GM21786 (cell line): ENCODE results near the gene MYO5B.

Source experiments
- ATAC-seq: cut with Tn5 transposase; IDR thresholded peaks from one replicate; pipeline ENCODE4 v1.9.1; 2021; ENCODE audit not compliant: unreplicated experiment

MYO5B gene

DNA sequence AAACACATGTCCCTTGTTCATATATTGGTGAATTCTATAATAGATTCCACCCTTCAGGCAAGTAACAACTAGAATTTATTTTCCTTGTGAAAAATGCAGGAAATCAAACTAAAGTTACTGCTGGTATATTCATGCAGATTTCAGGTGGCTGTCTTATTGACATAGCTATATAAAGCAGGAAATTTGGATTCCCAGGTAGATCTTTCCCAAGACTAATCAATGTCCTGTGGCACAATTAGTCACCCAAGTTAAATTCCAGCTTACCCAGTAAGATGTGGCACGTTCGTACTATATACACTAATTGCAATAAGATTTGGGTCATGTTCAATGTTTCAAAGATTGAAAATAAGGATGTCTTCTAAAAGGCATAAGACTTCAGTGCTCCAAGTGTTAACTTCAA is 42.0 kb downstream of the MYO5B start:
- ATAC-seq = no peak

DNA sequence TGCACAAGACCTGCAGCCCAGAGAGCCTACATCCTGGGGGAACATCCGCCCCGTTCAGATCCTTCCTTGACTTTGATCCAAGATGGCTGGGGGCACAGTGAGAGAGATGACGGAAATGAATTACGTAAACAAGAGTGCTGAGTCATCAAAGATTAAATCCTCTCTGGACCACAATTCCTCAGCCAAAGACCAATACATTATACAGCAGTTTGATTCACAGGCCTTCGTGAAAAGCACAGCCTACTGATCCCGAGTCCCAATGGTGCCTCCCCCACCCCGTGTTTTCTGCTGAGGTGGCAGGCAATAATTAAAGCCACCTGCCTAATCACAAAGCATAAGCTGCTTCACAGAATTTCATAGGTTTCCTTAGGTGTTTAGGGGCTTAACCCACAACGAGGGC is 43.0 kb downstream of the MYO5B start:
- no peak for ATAC-seq

DNA sequence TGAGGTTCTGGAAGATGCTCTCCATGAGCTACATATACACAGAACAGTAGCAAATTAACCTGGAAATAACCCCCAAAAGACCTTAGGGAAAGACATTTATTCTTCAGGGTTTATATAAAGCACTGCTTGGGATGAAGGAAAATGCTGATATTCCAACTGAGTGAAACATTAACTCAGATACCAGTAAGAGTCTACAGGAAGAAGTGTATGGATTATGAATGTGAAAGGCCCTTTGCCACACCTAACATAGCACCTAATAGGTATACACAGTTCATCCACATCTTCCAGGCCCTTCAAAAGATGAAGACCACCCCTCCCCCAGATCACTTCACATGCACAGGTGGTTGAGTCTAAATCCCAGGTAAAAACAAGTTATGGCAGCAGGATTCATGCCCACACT is 50.4 kb downstream of the MYO5B start:
- no peak for ATAC-seq

DNA sequence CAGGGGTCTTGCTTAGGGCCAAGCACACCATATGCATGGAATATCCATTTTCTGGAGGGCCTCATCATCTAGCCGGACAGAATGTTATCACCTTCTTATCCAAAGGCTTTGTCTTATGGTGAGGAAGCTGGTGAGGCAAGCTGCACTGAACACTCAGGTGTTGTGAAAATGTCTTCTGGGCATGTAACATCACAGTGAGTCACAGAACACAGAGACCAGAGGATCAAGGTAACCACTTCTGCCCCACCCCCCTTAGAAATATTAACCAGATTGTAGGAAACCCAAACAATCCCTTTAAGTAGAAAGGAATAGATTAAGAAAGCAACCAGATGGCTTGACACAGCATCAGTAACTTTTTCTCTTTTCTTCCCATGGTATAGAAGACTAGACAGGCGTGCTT is 51.1 kb downstream of the MYO5B start:
- no peak for ATAC-seq

DNA sequence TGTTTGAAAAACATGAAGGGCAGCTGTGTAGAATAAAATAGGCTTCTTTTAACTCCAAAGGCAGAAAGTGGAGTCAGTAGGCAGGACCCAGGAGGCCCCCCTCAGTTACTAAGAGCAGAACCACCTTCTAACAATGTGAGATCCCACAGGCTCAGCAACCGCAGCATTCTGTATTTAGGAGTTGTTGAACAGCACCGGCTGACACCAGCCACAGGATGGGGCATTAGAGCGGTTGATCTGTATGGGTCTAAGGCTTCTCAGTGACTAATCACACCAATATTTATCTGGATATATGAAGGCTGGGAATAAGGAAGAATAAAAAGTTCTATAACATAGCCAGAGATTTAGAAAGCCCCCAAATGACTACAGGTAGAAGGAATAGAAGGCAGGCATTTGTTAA is 51.7 kb downstream of the MYO5B start:
- no peak for ATAC-seq

DNA sequence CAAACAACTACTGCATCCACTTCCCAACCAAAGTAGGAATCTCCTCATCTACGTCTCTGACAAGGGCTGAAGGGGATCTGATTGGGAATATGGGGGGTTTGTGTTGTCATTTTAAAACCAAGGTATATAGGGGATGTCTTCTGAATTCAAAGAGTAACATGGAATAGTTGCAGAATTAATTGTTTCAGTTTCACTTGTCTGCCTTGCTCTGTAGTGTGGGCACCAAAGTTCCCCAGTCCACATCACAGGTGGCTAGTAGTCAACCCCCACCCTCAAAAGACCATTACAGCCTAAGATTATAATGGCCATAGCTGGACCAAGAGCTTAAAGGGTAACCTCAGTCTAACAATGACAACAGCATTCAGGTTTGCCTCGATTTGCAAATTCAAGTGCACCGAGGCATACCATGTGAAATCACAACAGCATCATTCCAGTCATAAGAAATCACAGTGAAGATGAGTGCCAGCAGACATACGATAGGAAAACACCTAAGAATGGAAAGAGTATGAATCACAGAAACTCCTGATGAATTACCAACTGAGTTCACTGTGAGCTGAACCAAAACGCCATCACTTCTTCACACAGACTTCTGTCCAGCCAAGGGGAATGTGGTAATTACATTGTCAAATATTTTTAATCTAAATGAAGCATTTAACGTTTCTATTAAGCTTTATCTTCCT is 52.4 kb downstream of the MYO5B start:
- no peak for ATAC-seq

DNA sequence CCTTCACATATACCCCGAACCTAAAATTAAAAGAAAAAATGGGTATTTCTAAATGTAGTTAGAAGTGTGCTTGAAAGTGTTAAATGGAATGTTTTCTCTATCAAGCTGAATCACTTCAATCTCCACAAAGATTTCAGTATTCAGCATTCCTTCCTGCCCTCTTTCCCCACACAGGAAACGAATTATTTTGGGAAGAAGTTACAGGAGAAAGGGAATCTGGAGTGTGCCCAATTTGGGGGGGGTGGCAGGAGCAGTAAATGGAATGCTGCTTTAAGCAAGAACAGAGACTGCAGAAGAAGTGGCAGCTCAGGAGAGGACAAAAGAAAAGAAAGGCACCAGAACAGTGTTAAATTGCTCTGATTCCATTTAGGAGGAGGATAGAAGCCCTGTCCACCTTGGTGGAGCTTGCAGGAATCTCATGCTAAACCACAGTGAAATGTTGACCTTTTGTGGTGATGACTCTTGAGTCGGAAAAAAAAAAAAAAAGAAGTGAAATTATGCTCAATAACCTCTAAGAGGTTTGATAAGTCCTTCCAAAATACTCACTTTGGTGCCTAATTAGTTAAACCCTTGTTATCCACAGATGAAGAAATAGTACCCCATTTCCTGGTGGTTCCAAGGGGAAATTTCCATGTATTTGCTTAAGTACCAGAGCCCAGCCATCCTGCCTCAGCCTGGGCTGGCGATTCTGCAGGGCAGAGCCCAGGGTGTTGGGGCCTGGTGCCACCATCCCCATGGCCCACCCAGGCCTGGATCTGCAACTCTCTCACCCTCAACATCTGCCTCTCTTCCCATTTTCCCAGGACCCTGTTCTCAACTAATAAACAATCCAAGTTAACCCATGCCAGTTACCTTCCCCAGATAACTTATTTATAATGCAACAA is 56.5 kb downstream of the MYO5B start:
- ATAC-seq = no peak

DNA sequence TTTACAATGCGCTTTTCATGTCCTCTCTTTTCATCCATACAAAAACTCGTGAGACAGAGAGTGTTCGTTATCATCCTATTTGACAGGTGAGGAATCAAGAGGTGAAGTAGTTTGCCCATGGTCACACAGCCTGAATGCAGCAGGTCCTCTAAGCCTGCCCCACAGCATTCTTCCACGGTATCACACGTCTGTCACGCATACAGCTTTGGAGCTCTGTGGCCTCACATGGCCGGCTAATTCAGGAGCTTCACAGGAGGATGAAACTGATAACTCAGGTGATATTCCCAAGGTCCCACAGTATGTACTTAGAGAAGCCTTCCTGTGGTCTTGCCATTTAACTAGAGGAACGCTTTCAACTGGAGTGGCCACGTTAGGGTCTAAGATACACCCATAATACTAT is 59.0 kb downstream of the MYO5B start:
- no peak for ATAC-seq

DNA sequence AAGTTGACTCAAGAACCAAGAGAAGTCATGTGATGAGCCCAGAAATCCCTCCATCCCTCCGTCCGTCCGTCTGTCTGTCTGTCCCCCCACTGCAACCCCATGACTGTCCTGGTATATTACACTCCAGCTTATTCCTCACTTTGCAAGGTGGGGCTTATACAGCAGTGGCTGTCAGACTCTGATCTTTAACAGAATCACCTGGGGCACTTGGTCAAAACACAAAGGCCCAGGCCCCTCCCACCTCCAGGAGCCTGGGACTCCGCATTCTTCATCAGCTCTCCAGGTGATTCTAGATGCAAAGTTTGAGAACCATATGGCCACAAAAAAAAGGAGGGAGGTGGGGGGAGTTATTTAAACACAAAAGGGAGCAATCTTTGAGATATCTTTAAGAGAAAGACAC is 61.4 kb downstream of the MYO5B start:
- ATAC-seq = no peak

DNA sequence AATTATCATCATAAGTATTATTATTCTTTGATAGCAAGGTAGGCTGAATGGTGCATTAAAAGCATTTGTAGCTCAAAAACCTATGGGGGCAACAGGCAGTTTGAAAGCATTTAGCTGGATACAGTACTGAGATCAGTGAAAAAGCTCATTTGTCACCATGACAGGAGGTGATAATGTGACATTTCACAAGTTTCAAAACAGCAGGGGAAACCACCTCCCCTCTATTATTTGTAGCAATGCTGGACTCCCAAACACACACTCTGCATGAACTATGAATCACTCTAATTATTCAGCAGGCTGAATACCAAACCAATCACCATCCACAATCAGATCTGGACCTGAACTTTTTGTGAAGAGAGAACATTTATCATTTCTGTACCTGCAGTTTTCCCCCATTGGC is 63.4 kb downstream of the MYO5B start:
- ATAC-seq = peak; percentile 85

DNA sequence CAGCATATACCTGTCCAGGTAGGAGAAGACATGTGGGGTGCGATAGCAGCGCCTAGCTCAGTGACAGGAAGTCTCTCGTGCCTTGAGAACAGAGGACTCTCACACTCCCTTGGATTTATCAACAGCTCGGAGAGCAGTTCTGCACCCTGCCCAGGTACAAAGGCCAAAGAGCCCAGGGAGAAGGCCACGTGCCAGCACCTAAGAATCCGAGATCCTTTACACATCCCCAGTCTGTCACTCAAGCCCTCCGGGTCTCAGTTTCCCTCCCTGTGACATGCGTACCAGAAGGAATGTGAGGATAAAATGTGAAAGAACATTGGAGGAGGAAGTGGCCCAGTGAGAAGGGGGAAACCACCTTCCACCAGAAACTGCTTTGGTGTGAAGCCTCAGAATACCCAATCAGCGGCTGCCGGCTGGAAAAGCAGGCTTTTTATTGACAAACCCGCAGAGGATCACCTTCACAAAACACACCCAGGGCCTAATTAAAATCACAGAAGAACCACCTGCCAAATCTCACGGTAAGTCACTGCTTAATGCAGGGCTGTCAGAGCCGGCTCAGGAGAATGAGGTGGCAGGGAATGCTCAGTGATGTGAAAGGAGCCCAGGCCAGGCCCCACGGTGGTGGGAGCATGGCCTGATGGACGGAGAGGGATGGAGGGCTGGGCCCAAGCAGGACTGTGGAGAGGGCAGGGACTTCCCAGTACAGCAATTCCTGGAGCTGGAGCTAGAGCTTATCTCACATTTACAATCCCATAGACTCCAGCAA is 66.3 kb downstream of the MYO5B start:
- ATAC-seq = no peak

DNA sequence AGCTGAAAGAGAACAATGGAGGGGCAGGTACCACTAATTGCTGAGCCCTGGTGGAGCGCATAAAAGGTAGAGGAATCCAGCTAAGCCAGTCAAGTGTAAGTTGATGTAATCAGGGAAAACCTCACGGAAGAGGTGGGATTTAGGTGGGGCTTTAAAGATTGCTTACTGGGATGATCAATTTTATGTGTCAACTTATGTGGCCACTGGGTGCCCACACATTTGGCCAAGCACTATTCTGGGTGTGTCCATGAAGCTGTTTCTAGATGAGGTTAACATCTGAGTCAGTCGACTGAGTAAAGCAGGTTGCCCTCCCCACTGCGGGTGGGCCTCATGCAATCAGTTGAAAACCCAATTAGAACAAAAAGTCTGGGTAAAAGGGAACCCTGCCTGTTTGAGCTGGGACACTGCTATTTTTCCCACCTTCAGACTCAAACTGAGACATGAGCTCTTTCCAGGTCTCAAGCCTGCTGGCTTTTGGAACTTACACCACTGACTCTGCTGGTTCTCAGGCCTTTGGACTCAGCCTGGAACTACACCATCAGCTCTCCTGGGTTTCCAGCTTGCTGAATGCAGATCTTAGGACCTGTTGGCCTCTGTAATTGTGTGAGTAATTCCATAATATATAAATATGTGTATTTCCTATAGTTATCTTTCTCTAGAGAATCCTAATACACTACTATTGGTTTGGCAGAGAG is 67.3 kb downstream of the MYO5B start:
- ATAC-seq = no peak

DNA sequence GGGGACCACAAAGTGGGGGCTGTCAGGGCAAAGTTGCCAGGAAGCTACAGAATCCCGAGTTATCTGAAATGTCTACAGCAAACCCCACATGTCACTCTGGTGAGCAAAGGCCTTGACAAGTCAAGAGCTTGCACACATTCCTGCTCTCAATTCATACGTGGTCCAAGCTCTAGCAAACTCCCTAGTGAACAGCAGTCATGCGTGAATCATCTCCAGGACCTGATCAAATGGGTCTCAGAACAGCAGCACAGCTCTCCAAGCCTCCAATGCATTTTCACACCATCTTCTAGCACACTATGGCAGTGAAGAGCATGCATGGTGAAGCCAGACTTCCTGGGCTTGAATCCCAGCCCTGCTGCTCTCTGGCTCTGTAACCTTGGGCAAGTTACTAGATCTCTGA is 68.5 kb downstream of the MYO5B start:
- ATAC-seq = no peak

DNA sequence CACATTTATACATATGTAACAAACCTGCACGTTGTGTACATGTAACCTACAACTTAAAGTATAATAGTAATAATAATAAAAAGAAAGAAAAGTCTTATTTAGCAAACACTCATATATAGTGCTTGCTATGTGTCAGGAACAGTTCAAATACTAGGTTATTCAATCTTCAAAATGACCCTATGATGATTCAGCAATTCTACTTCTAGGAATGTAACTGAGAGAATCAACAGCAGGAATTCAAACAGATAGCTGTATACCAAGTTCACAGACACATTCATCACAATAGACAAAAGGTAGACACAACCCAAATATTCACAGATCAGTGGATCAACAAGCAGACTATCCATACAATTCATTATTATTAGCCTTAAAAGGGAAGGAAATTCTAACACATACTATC is 69.5 kb downstream of the MYO5B start:
- no peak for ATAC-seq

DNA sequence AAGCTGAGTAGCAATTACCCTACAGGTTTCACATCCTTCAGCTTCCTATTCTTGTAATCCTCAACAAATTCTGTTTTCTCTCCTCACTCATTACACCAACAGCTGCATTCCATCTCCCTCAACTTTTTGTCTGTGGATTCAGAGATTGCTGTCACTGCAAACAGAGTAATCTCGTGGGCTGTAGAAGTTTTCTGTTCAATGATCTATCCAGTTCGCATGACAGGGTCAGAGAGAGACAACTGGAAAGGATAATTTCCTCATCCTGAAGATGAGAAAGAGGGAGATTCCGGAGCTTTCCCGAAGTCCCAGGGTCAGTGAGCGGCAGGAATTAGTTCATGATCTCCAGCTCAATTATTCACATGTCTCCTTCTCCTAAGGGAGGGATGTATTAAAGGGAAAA is 75.7 kb downstream of the MYO5B start:
- ATAC-seq = no peak

DNA sequence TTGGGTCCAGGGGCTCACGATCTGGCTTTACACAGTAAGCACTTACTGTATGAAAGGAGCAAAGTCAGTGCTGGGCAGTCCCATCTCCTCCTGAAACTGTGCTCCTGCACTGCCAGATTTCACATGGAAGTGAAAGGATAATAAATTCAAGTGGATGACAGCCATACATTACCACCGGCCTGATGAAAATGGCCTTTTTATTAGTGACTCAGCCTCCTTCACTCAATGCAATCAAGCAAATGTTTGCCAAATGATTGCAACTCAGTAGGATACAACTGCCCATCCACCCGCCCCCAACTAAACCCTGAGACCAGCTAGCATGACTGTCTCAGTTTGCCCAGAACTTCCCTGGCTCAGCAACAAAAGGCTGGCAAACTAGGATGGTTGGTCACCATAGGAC is 77.1 kb downstream of the MYO5B start:
- ATAC-seq = no peak

DNA sequence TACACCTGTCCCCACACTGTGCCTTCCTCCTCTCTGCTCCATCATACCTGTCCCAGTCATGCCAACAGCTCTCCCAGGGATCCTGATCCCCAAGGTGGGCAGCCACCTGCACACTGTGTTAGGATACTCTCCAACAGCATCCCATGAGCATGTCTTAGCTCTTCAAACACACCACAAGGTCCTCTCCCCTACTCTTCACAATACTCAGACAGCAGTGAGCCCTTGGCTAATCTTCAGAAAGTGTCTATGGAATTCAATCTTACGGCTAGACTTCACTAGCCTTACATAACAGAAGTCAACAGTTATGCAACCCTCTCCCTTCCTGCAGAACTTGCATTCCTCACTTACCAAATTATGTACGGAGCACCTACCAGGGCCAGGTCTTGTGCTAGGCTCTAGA is 79.9 kb downstream of the MYO5B start:
- ATAC-seq = no peak

DNA sequence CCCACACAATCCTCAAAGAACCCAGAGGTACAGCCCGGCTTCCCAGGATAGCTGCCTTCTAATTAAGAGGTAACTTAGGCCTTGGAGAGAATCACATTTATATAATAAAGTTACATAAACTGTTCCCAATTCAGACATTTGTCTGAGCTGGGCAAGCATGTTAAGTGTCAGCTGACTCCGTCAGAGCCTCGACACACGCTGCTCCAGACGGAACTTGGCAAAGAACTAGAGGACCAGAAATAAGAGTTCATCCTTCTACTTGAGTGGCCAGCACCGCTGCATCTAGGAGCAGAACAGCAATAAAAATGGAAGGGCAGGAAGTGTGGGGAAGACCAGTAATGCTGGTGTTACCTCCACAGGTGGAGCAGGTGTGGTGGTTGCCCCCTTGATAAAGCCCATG is 80.5 kb downstream of the MYO5B start:
- no peak for ATAC-seq

DNA sequence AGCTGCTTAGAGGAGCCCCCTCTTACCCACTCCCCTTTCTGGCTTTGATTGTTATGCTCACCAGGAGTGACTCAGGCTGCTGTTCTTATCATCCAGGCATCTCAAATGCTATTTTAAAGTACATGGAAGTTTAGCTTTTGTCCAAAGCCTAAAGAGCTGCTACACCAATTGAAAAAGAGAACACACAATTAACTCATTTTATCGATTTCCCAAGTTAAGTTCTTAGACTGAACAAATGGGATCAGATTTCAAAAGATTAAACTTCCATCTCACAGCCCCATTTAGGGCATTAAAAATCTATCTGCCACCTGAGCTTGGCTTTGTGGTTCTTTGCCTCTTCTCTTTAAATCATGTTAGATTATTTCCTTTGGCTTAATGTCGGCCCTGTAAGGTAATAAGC is 81.2 kb downstream of the MYO5B start:
- ATAC-seq = no peak

DNA sequence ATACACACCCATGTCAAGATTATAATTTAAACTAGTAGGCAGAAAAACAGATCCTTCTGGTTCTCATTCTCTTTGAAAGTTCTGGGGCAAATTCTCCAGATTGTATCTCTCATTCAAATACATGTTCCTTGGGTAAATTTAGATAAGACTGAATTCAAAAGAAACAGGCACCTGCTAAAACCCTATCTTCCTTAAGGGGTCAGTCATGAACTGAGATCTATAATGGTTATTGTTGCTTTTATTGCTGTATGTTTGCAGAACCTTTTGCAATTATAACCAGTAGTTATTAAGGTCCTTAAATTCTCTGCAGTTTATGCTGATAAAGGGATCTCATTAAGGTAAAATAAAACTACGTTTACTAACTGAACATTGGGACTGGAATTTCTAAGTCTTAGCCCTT is 83.5 kb downstream of the MYO5B start:
- ATAC-seq = no peak

DNA sequence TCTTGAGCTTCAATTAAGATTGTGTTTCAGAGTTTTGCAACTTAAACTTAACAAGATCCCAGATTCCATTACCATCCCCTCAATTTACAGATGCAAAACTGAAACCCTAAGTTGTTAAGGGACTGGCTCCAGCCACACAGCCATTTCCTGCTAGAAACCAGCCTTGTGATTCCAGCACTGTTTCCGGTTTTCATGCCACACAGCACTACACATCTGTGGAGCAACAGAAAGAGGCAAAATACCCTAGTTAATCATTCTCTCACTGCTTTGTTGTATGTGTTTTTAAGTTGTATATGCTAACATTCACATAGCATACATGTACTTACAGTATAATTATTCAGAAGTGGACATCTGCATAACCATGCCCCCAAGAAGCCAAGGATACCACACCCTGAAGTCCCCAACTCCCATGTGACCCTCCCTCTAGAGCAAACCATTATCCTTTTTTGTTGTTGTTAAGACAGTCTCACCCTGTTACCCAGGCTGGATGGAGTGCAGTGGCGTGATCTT is 87.4 kb downstream of the MYO5B start:
- ATAC-seq = no peak
